Loucy (cell line): ENCODE data around the gene TAS2R60.
"Not testable (repeated sequence)": the region's sequence is repeated elsewhere in the genome, so short reads cannot be mapped to it uniquely, and the experiment has no call there.

ENCODE experiments used
- H2AFZ ChIP-seq: fragments of 200-600 bp; sonication (generic); 2 replicates; pipeline ENCODE4 v1.6.0; 2016; ENCODE audit warnings: antibody characterized with exemption, mild to moderate bottlenecking, low read length, moderate library complexity
- H3F3A ChIP-seq: fragments of 200-600 bp; 2 replicates; pipeline ENCODE4 v1.6.0; 2016; ENCODE audit warnings: antibody characterized with exemption, low read depth, mild to moderate bottlenecking
- H3K27me3 ChIP-seq: fragments of 200-600 bp; sonication (generic); 2 replicates; pipeline ENCODE4 v1.6.1; 2014; ENCODE audit warnings: low read length, mild to moderate bottlenecking; ENCODE audit not compliant: insufficient read depth, poor library complexity, severe bottlenecking
- H3K36me3 ChIP-seq: fragments of 200-600 bp; sonication (generic); 2 replicates; pipeline ENCODE4 v1.6.1; 2016; ENCODE audit warnings: low read length; ENCODE audit not compliant: insufficient read depth
- H3K4me1 ChIP-seq: fragments of 200-600 bp; sonication (generic); 2 replicates; pipeline ENCODE4 v1.5.1; 2014; ENCODE audit warnings: low read length, mild to moderate bottlenecking; ENCODE audit not compliant: insufficient read depth, poor library complexity, severe bottlenecking
- H3K4me2 ChIP-seq: fragments of 200-600 bp; sonication (generic); 2 replicates; pipeline ENCODE4 v1.6.0; 2014; ENCODE audit warnings: antibody characterized with exemption, low read length, low read depth, mild to moderate bottlenecking; ENCODE audit not compliant: poor library complexity, severe bottlenecking
- H3K4me3 ChIP-seq: fragments of 200-600 bp; sonication (generic); 2 replicates; pipeline ENCODE4 v1.5.1; 2014; ENCODE audit warnings: low read length, mild to moderate bottlenecking, mixed read lengths; ENCODE audit not compliant: poor library complexity, severe bottlenecking
- H3K79me2 ChIP-seq: fragments of 200-600 bp; sonication (generic); 2 replicates; pipeline ENCODE4 v1.6.1; 2014; ENCODE audit warnings: low read length; ENCODE audit not compliant: insufficient read depth
- H3K9ac ChIP-seq: fragments of 200-600 bp; sonication (generic); 2 replicates; pipeline ENCODE4 v1.6.0; 2014; ENCODE audit warnings: mild to moderate bottlenecking, low read depth, low read length, moderate library complexity; ENCODE audit not compliant: poor library complexity, severe bottlenecking
- H3K9me2 ChIP-seq: fragments of 200-600 bp; sonication (generic); replicated peaks from 2 replicates; pipeline ENCODE4 v1.6.1; 2016; ENCODE audit warnings: low read depth, low read length, mixed read lengths
- H3K9me3 ChIP-seq: fragments of 200-600 bp; sonication (generic); 2 replicates; pipeline ENCODE4 v1.6.1; 2014; ENCODE audit warnings: mild to moderate bottlenecking, antibody characterized with exemption, low read length, low read depth; ENCODE audit not compliant: insufficient read depth
- H4K20me1 ChIP-seq: fragments of 200-600 bp; sonication (generic); 2 replicates; pipeline ENCODE4 v1.6.0; 2014; ENCODE audit warnings: antibody characterized with exemption, low read length, mild to moderate bottlenecking; ENCODE audit not compliant: insufficient read depth, poor library complexity, severe bottlenecking
- EZH2phosphoT487 ChIP-seq: fragments of 200-600 bp; IDR thresholded peaks from 2 replicates; pipeline ENCODE4 v1.6.1; 2018; ENCODE audit warnings: antibody characterized with exemption, mild to moderate bottlenecking, moderate library complexity, borderline replicate concordance
- TF ChIP-seq, protein P1 (sequence below): fragments of 200-600 bp; sonication (generic); conservative IDR thresholded peaks from 2 replicates; pipeline ENCODE4 v1.5.1; 2014; ENCODE audit warnings: mild to moderate bottlenecking, antibody characterized with exemption, low read length

Gene TAS2R60

DNA sequence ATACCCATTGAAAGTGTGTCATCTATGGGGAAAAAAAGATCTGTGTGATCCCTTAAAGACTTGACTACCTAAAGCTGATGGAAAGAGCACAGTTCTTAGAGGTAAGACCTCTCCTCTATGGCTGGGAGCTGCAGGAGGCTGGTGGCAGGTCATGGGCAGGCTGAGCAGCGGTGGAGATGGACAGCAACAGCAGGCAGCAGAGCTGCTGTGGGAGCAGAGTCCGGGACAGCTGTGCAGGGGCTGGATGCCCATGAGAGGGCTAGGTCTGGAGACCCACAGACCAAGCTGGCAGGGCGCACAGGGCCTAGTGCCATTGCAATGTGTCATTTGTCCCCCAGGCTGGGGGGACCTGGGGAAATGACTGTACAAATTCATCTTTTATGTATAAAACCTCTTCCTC, 21.2 kb upstream of the TAS2R60 start:
- H3K9ac ChIP-seq, result no peak overlapping the region
- no peak overlapping the region for H3K4me3 ChIP-seq
- TF ChIP-seq EZH2phosphoT487, result no peak
- TF ChIP-seq, protein P1, sequence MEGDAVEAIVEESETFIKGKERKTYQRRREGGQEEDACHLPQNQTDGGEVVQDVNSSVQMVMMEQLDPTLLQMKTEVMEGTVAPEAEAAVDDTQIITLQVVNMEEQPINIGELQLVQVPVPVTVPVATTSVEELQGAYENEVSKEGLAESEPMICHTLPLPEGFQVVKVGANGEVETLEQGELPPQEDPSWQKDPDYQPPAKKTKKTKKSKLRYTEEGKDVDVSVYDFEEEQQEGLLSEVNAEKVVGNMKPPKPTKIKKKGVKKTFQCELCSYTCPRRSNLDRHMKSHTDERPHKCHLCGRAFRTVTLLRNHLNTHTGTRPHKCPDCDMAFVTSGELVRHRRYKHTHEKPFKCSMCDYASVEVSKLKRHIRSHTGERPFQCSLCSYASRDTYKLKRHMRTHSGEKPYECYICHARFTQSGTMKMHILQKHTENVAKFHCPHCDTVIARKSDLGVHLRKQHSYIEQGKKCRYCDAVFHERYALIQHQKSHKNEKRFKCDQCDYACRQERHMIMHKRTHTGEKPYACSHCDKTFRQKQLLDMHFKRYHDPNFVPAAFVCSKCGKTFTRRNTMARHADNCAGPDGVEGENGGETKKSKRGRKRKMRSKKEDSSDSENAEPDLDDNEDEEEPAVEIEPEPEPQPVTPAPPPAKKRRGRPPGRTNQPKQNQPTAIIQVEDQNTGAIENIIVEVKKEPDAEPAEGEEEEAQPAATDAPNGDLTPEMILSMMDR, result no peak
- H4K20me1 ChIP-seq, result no peaks in the 10 kb centered on the region
- no peak overlapping the region for H2AFZ ChIP-seq
- no peaks in the 10 kb centered on the region for H3K79me2 ChIP-seq
- H3K36me3 ChIP-seq, result no peaks in the 10 kb centered on the region
- H3K4me2 ChIP-seq, result no peak overlapping the region
- no peaks in the 10 kb centered on the region for H3K27me3 ChIP-seq
- no peaks in the 10 kb centered on the region for H3K9me2 ChIP-seq
- no peaks in the 10 kb centered on the region for H3K4me1 ChIP-seq
- no peaks in the 10 kb centered on the region for H3F3A ChIP-seq
- no peaks in the 10 kb centered on the region for H3K9me3 ChIP-seq

DNA sequence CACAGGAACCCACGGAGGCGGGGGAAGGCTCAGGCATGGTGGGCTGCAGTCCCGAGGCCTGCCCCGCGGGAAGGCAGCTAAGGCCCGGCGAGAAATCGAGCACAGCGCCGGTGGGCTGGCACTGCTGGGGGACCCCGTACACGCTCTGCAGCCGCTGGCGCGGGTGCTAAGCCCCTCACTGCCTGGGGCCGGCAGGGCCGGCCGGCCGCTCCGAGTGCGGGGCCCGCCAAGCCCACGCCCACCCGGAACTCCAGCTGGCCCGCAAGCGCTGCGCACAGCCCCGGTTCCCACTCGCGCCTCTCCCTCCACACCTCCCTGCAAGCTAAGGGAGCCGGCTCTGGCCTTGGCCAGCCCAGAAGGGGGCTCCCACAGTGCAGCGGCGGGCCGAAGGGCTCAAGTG, 18.8 kb upstream of the TAS2R60 start:
- not testable (repeated sequence) for H3K9ac ChIP-seq, H4K20me1 ChIP-seq, H3K4me1 ChIP-seq, H3K9me3 ChIP-seq, H3K9me2 ChIP-seq, H3F3A ChIP-seq, H3K36me3 ChIP-seq, H3K27me3 ChIP-seq, H3K79me2 ChIP-seq, H3K4me3 ChIP-seq, H2AFZ ChIP-seq, H3K4me2 ChIP-seq

DNA sequence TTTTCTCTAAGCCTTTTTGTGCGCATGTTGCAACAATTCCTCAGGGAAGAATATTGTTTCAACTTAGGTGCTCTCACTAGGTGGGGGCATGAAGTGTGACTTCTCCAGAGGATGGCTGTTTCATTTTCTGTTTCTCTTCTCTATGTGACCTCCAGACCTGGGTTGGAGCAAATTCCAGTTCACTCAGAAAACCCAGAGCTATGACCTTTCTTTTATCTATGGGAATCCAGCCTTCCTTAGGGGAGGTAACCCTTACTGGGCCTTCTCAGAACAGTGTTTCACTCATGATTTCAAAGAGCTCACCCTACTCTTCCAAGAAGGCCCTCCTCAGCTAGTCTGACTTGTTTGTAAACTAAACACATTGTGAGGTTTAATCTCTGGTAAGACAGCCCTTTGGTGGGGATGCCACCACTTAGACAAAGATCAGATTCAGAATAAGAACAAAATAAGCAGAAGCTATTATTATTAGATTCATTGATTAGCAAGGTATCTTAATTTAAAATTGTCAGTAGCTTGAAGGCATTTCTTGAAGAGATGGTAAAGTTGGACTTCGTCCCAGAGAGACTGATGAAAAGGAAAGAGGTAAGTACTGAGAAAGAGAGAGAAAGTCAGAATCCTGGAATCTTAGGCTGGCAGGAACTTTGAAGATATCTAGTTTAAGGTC, 16.6 kb upstream of the TAS2R60 start:
- Histone ChIP-seq H3K36me3 (no peaks in the 10 kb centered on the region), H3K9ac (no peak overlapping the region), H3K4me3 (no peak overlapping the region), H3K27me3 (no peaks in the 10 kb centered on the region), H3F3A (no peaks in the 10 kb centered on the region), H4K20me1 (no peaks in the 10 kb centered on the region), H3K9me3 (no peaks in the 10 kb centered on the region), H3K9me2 (no peaks in the 10 kb centered on the region), H3K4me2 (no peak overlapping the region), H3K4me1 (no peaks in the 10 kb centered on the region), H3K79me2 (no peaks in the 10 kb centered on the region), H2AFZ (no peak overlapping the region)
- TF ChIP-seq EZH2phosphoT487, result no peak
- TF ChIP-seq, protein P1, result no peak
